GM23248 (cell line): ENCODE data around the gene ZNF311. TPM values are rescaled to one million over a fixed set of nuclear protein-coding genes. Genes with fewer than 3 reads are reported as not detected.

Experiments used
- DNase-seq: peaks from one replicate; pipeline ENCODE4 v3.0.0-alpha.2; 2015
- H2AFZ ChIP-seq: fragments of 200-600 bp; sonication (generic); 2 replicates; pipeline ENCODE4 v1.6.1; 2016; ENCODE audit warnings: antibody characterized with exemption
- H3F3A ChIP-seq: fragments of 200-600 bp; sonication (generic); 2 replicates; pipeline ENCODE4 v1.6.1; 2016; ENCODE audit warnings: mild to moderate bottlenecking, antibody characterized with exemption, mixed run types; ENCODE audit not compliant: insufficient read depth
- H3K27ac ChIP-seq: fragments of 200-600 bp; sonication (generic); 2 replicates; pipeline ENCODE4 v1.5.1; 2016; ENCODE audit warnings: mild to moderate bottlenecking
- H3K27me3 ChIP-seq: fragments of 200-600 bp; sonication (generic); replicated peaks from 2 replicates; pipeline ENCODE4 v1.6.1; 2016; ENCODE audit warnings: mild to moderate bottlenecking; ENCODE audit not compliant: insufficient read depth
- H3K36me3 ChIP-seq: fragments of 200-600 bp; sonication (generic); 2 replicates; pipeline ENCODE4 v1.6.1; 2016; ENCODE audit warnings: low read depth, mild to moderate bottlenecking
- H3K4me1 ChIP-seq: fragments of 200-600 bp; sonication (generic); 2 replicates; pipeline ENCODE4 v1.6.1; 2016; ENCODE audit warnings: mild to moderate bottlenecking; ENCODE audit not compliant: insufficient read depth
- H3K4me2 ChIP-seq: fragments of 200-600 bp; sonication (generic); one replicate; pipeline ENCODE4 v1.6.1; 2016; ENCODE audit warnings: mild to moderate bottlenecking; ENCODE audit not compliant: unreplicated experiment
- H3K4me3 ChIP-seq: fragments of 200-600 bp; sonication (generic); 2 replicates; pipeline ENCODE4 v1.5.1; 2016; ENCODE audit warnings: mild to moderate bottlenecking
- H3K79me2 ChIP-seq: fragments of 200-600 bp; sonication (generic); 2 replicates; pipeline ENCODE4 v1.6.1; 2016; ENCODE audit warnings: mild to moderate bottlenecking; ENCODE audit not compliant: insufficient read depth
- H3K9ac ChIP-seq: fragments of 200-600 bp; sonication (generic); 2 replicates; pipeline ENCODE4 v1.6.1; 2016; ENCODE audit warnings: mild to moderate bottlenecking
- H3K9me2 ChIP-seq: fragments of 200-600 bp; sonication (generic); 2 replicates; pipeline ENCODE4 v1.6.1; 2016; ENCODE audit warnings: mixed run types, mild to moderate bottlenecking, moderate library complexity; ENCODE audit not compliant: insufficient read depth
- H3K9me3 ChIP-seq: fragments of 200-600 bp; sonication (generic); one replicate; pipeline ENCODE4 v1.6.1; 2017; ENCODE audit warnings: low read depth
- H4K20me1 ChIP-seq: fragments of 200-600 bp; sonication (generic); 2 replicates; pipeline ENCODE4 v1.6.0; 2016; ENCODE audit not compliant: insufficient read depth
- EZH2 ChIP-seq: fragments of 200-600 bp; sonication (generic); IDR thresholded peaks from 2 replicates; pipeline ENCODE4 v1.6.1; 2018; ENCODE audit warnings: antibody characterized with exemption, mild to moderate bottlenecking; ENCODE audit not compliant: insufficient read depth, poor library complexity, severe bottlenecking
- EZH2phosphoT487 ChIP-seq: fragments of 200-600 bp; sonication (generic); IDR thresholded peaks from 2 replicates; pipeline ENCODE4 v1.6.1; 2018; ENCODE audit warnings: antibody characterized with exemption, moderate library complexity, mild to moderate bottlenecking, low read depth; ENCODE audit not compliant: insufficient read depth
- WGBS, 2 experiments: methylation state at CpG; one replicate each; pipeline ENCODE4 v1.1.6; 2015 to 2017; ENCODE audit warnings: low lambda C conversion rate in 2 of 2, low coverage in 1 of 2; ENCODE audit errors: missing lambda C conversion rate in 2 of 2; 5-methylcytosine and 5-hydroxymethylcytosine counted together
- in situ Hi-C: fragments of 300-500 bp; cut with MboI; formaldehyde crosslinking; loops from 2 replicates; pipeline ENCODE4 v1.15.0; 2020
- polyA plus RNA-seq: library from polyadenylated mRNA; unstranded; fragments of >200 nt; fragmentation: Nextera tagmentation; extraction: Ambion mirVana; gene quantifications from 2 replicates; pipeline ENCODE4 v1.2.1, GENCODE V29; 2016
- small RNA-seq: library from RNA; depleted of rRNA; stranded (forward); fragments of <200 nt; gene quantifications from one replicate; pipeline ENCODE3, GENCODE V24; 2014; ENCODE audit warnings: low read depth, low replicate concordance
- total RNA-seq: library from RNA; depleted of rRNA; stranded (reverse); fragments of >200 nt; shearing (Covaris generic); gene quantifications from 2 replicates; pipeline ENCODE4 v1.2.3, GENCODE V29; 2014; rRNA removed

ZNF311 gene
- total and polyA plus RNA-seq, 2 experiments from 2014 or later: 0.54 to 0.93 TPM

GRCh38 chr6:28947831-28948270 lies 57.3 kb downstream of the ZNF311 start:
- H3K27ac ChIP-seq: no peak overlapping the region
- H3K9me2 ChIP-seq: no peaks in the 10 kb centered on the region
- in situ Hi-C loops: no loop called here
- H2AFZ ChIP-seq: no peak overlapping the region
- H3F3A ChIP-seq: peaks cover 19% of the 10 kb centered on the region
- no peaks in the 10 kb centered on the region for H3K9me3 ChIP-seq
- TF ChIP-seq EZH2phosphoT487 (no peak), EZH2 (no peak)
- no peak overlapping the region for H3K4me2 ChIP-seq
- H4K20me1 ChIP-seq: no peaks in the 10 kb centered on the region
- peak; percentile 30 for DNase-seq
- no peaks in the 10 kb centered on the region for H3K79me2 ChIP-seq
- H3K27me3 ChIP-seq: no peaks in the 10 kb centered on the region
- no peaks in the 10 kb centered on the region for H3K4me1 ChIP-seq
- H3K9ac ChIP-seq: no peak overlapping the region
- no peaks in the 10 kb centered on the region for H3K36me3 ChIP-seq
- H3K4me3 ChIP-seq: no peak overlapping the region
- WGBS, 2 experiments: 93 to 96% methylated on average over 1 of the region's 1 CpG

DNA sequence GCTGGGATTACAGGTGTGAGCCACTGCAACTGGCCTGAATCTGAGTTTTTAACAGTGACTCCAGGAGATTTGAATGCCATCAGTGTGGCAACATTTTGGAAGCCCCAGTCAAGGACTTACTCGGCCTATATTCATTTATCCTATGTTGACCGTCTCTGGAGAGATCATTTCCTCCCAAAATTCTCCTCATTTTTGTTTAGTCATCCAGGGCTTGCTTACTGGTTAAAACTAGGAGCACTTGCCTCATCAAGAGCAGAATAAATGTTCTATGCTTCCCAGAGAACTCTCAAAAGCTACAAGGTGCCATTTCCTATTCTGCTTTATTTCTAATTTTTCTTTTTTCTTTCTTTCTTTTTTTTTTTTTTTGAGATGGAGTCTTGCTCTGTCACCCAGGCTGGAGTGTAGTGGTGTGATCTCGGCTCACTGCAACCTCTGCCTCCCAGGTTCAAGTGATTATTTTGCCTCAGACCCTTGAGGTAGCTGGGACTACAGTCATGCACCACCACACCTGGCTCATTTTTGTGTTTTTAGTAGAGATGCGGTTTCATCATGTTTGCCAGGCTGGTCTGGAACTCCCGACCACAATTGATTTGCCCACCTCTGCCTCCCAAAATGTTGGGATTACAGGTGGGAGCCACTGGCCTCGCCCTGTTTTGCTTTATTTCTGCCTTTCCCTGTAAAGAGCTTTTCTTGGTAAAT lies 57.9 kb downstream of the ZNF311 start:
- TF ChIP-seq EZH2: no peak
- no peak for TF ChIP-seq EZH2phosphoT487
- H3K4me1 ChIP-seq: no peaks in the 10 kb centered on the region

DNA sequence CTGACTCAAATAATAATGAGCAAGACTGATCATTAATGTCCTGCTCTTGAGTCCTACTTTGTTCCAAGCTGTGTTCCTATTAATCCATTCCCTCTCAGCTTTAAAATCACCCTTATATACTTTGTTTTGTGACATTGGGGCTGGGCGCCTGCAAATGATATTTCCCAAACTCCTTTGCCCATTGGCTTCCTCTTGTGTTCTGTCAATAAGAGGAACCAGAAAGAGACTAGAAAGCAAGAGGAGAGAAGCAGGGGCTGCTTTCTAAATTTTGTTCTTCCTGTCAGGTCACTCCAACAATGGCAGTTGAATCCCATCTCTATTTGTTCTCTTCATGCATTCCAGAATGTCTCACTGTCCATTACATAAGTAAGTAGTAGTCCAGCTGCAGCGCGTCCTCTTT lies 59.8 kb downstream of the ZNF311 start:
- no peaks in the 10 kb centered on the region for H3K27me3 ChIP-seq
- no peak for DNase-seq
- H2AFZ ChIP-seq: no peak overlapping the region
- H3F3A ChIP-seq: peaks cover 19% of the 10 kb centered on the region
- in situ Hi-C loops: no loop called here
- H3K36me3 ChIP-seq: no peaks in the 10 kb centered on the region
- no peak overlapping the region for H3K27ac ChIP-seq
- no peak overlapping the region for H3K4me3 ChIP-seq
- H4K20me1 ChIP-seq: no peaks in the 10 kb centered on the region
- no peak overlapping the region for H3K9ac ChIP-seq
- WGBS, 2 experiments: 75 to 89% methylated on average over 3 of the region's 3 CpGs
- no peaks in the 10 kb centered on the region for H3K9me3 ChIP-seq
- TF ChIP-seq EZH2 (no peak), EZH2phosphoT487 (no peak)
- no peaks in the 10 kb centered on the region for H3K79me2 ChIP-seq
- no peak overlapping the region for H3K4me2 ChIP-seq
- H3K9me2 ChIP-seq: no peaks in the 10 kb centered on the region
- no peaks in the 10 kb centered on the region for H3K4me1 ChIP-seq

More for the DNA sequence above, 57.9 kb downstream of the ZNF311 start:
- H3K9me2 ChIP-seq: no peaks in the 10 kb centered on the region
- no peak for DNase-seq
- no peaks in the 10 kb centered on the region for H3K36me3 ChIP-seq
- no peak overlapping the region for H2AFZ ChIP-seq
- H3K4me2 ChIP-seq: no peak overlapping the region
- no peaks in the 10 kb centered on the region for H3K9me3 ChIP-seq
- in situ Hi-C loops: no loop called here
- H3K9ac ChIP-seq: no peak overlapping the region
- no peaks in the 10 kb centered on the region for H3K27me3 ChIP-seq
- H3K27ac ChIP-seq: no peak overlapping the region
- H4K20me1 ChIP-seq: no peaks in the 10 kb centered on the region
- 69 to 70% methylated on average over 6 of the region's 6 CpGs for whole genome bisulfite sequencing, 2 experiments
- peaks cover 13% of the 10 kb centered on the region for H3F3A ChIP-seq
- no peaks in the 10 kb centered on the region for H3K79me2 ChIP-seq
- no peak overlapping the region for H3K4me3 ChIP-seq

Small RNA genes within 50 kb of the gene (small RNA-seq; reads per million reads assigned to genes)
- not detected for gene RN7SL471P

Other genes with a start within 250 kb of the ZNF311 start
- gene TRIM27, start 81.3 kb downstream of the ZNF311 start, total RNA-seq: 56.1 and 67.7 TPM in 2 replicates
- gene TRIM27, start 81.3 kb downstream of the ZNF311 start, polyA plus RNA-seq: 40.2 and 42.1 TPM in 2 replicates
- gene OR2W1, start 39.9 kb upstream of the ZNF311 start, total RNA-seq: not detected in 2 replicates
- not detected in 2 replicates for gene OR2W1, start 39.9 kb upstream of the ZNF311 start, polyA plus RNA-seq
- not detected in 2 replicates for gene OR2B3, start 82.0 kb upstream of the ZNF311 start, total RNA-seq
- gene OR2B3, start 82.0 kb upstream of the ZNF311 start, polyA plus RNA-seq: not detected in 2 replicates
- gene OR2J1, start 94.2 kb upstream of the ZNF311 start, total RNA-seq: not detected in 2 replicates
- not detected in 2 replicates for gene OR2J1, start 94.2 kb upstream of the ZNF311 start, polyA plus RNA-seq
- not detected in 2 replicates for gene OR2J3, start 102.7 kb upstream of the ZNF311 start, total RNA-seq
- gene OR2J3, start 102.7 kb upstream of the ZNF311 start, polyA plus RNA-seq: not detected in 2 replicates
- not detected in 2 replicates for gene OR2J2, start 165.6 kb upstream of the ZNF311 start, total RNA-seq
- gene OR2J2, start 165.6 kb upstream of the ZNF311 start, polyA plus RNA-seq: not detected in 2 replicates